Measurements from ENCODE around the gene HOXA13.

The HOXA13 gene

GRCh38 chr7:27203964-27204594, 4.2 kb upstream of the HOXA13 start:
- H3K27me3 Mint-ChIP-seq, result peaks cover 92% of the 10 kb centered on the region
- H3K36me3 Mint-ChIP-seq (ENCODE audit: low read depth), result no peaks in the 10 kb centered on the region
- H3K4me1 Mint-ChIP-seq (ENCODE audit: low read depth), result peaks cover 45% of the 10 kb centered on the region
- H3K27ac Mint-ChIP-seq, result no peak overlapping the region
- H3K4me3 Mint-ChIP-seq, result no peak overlapping the region
- no peaks in the 10 kb centered on the region for H3K9me3 Mint-ChIP-seq

- Mint-ChIP-seq H3K9me3 (no peaks in the 10 kb centered on the region), H3K36me3 (ENCODE audit: low read depth) (no peaks in the 10 kb centered on the region), H3K4me3 (no peak overlapping the region)
These were observed 3.6 kb upstream of the HOXA13 start for GRCh38 chr7:27203365-27203953.

GRCh38 chr7:27202862-27203134, 2.9 kb upstream of the HOXA13 start:
- H3K36me3 Mint-ChIP-seq (ENCODE audit: low read depth), result no peaks in the 10 kb centered on the region
- peak overlapping the region; percentile 9 for H3K4me3 Mint-ChIP-seq
- H3K27ac Mint-ChIP-seq, result no peak overlapping the region
- H3K9me3 Mint-ChIP-seq, result no peaks in the 10 kb centered on the region
- H3K27me3 Mint-ChIP-seq, result peaks cover 92% of the 10 kb centered on the region
- H3K4me1 Mint-ChIP-seq (ENCODE audit: low read depth), result peaks cover 55% of the 10 kb centered on the region

More at GRCh38 chr7:27203365-27203953, 3.6 kb upstream of the HOXA13 start:
- H3K27ac Mint-ChIP-seq, result no peak overlapping the region
- peaks cover 92% of the 10 kb centered on the region for H3K27me3 Mint-ChIP-seq
- peaks cover 49% of the 10 kb centered on the region for H3K4me1 Mint-ChIP-seq (ENCODE audit: low read depth)

- Mint-ChIP-seq H3K27ac (no peak overlapping the region), H3K36me3 (ENCODE audit: low read depth) (no peaks in the 10 kb centered on the region), H3K27me3 (peaks cover 92% of the 10 kb centered on the region)
These were observed 2.3 kb upstream of the HOXA13 start for GRCh38 chr7:27202018-27202861.

GRCh38 chr7:27201580-27202017, 1.7 kb upstream of the HOXA13 start:
- no peaks in the 10 kb centered on the region for H3K36me3 Mint-ChIP-seq (ENCODE audit: low read depth)
- H3K27ac Mint-ChIP-seq, result no peak overlapping the region
- H3K4me3 Mint-ChIP-seq, result peak overlapping the region; percentile 12
- peaks cover 92% of the 10 kb centered on the region for H3K27me3 Mint-ChIP-seq
- no peaks in the 10 kb centered on the region for H3K9me3 Mint-ChIP-seq
- H3K4me1 Mint-ChIP-seq (ENCODE audit: low read depth), result peaks cover 55% of the 10 kb centered on the region

More at GRCh38 chr7:27202018-27202861, 2.3 kb upstream of the HOXA13 start:
- Mint-ChIP-seq H3K4me3 (no peak overlapping the region), H3K9me3 (no peaks in the 10 kb centered on the region), H3K4me1 (ENCODE audit: low read depth) (peaks cover 55% of the 10 kb centered on the region)

- Mint-ChIP-seq H3K4me3 (peak overlapping the region; percentile 58), H3K27me3 (peaks cover 91% of the 10 kb centered on the region), H3K36me3 (ENCODE audit: low read depth) (no peaks in the 10 kb centered on the region), H3K27ac (peak overlapping the region; percentile 67), H3K9me3 (no peaks in the 10 kb centered on the region), H3K4me1 (ENCODE audit: low read depth) (peaks cover 54% of the 10 kb centered on the region)
These were observed 1.1 kb upstream of the HOXA13 start for GRCh38 chr7:27200761-27201579.

- no peak overlapping the region for H3K27ac Mint-ChIP-seq
- H3K4me1 Mint-ChIP-seq (ENCODE audit: low read depth), result peaks cover 39% of the 10 kb centered on the region
These were observed 755 bp downstream of the HOXA13 start for GRCh38 chr7:27198871-27199801.

GRCh38 chr7:27198138-27198841, 1.6 kb downstream of the HOXA13 start:
- Mint-ChIP-seq H3K27ac (no peak overlapping the region), H3K4me1 (ENCODE audit: low read depth) (peaks cover 42% of the 10 kb centered on the region), H3K9me3 (no peaks in the 10 kb centered on the region), H3K4me3 (no peak overlapping the region), H3K27me3 (peaks cover 91% of the 10 kb centered on the region), H3K36me3 (ENCODE audit: low read depth) (no peaks in the 10 kb centered on the region)

More at GRCh38 chr7:27198871-27199801, 755 bp downstream of the HOXA13 start:
- Mint-ChIP-seq H3K27me3 (peaks cover 91% of the 10 kb centered on the region), H3K36me3 (ENCODE audit: low read depth) (no peaks in the 10 kb centered on the region), H3K9me3 (no peaks in the 10 kb centered on the region), H3K4me3 (peak overlapping the region; percentile 20)

GRCh38 chr7:27197137-27198042, 2.5 kb downstream of the HOXA13 start:
- Mint-ChIP-seq H3K4me1 (ENCODE audit: low read depth) (peaks cover 43% of the 10 kb centered on the region), H3K36me3 (ENCODE audit: low read depth) (no peaks in the 10 kb centered on the region), H3K9me3 (no peaks in the 10 kb centered on the region), H3K27ac (no peak overlapping the region), H3K4me3 (no peak overlapping the region), H3K27me3 (peaks cover 87% of the 10 kb centered on the region)

- peaks cover 87% of the 10 kb centered on the region for H3K27me3 Mint-ChIP-seq
- peaks cover 41% of the 10 kb centered on the region for H3K4me1 Mint-ChIP-seq (ENCODE audit: low read depth)
- no peaks in the 10 kb centered on the region for H3K36me3 Mint-ChIP-seq (ENCODE audit: low read depth)
- no peaks in the 10 kb centered on the region for H3K9me3 Mint-ChIP-seq
- no peak overlapping the region for H3K27ac Mint-ChIP-seq
- H3K4me3 Mint-ChIP-seq, result no peak overlapping the region
These were observed 3.6 kb downstream of the HOXA13 start for GRCh38 chr7:27196287-27196767.

GRCh38 chr7:27194686-27195379, 5.1 kb downstream of the HOXA13 start:
- H3K27ac Mint-ChIP-seq, result no peak overlapping the region
- H3K9me3 Mint-ChIP-seq, result no peaks in the 10 kb centered on the region
- H3K36me3 Mint-ChIP-seq (ENCODE audit: low read depth), result no peaks in the 10 kb centered on the region
- peaks cover 90% of the 10 kb centered on the region for H3K27me3 Mint-ChIP-seq
- H3K4me1 Mint-ChIP-seq (ENCODE audit: low read depth), result peaks cover 29% of the 10 kb centered on the region
- no peak overlapping the region for H3K4me3 Mint-ChIP-seq

GRCh38 chr7:27194002-27194352, 5.9 kb downstream of the HOXA13 start:
- H3K9me3 Mint-ChIP-seq, result no peaks in the 10 kb centered on the region
- no peak overlapping the region for H3K4me3 Mint-ChIP-seq
- peaks cover 93% of the 10 kb centered on the region for H3K27me3 Mint-ChIP-seq
- no peaks in the 10 kb centered on the region for H3K36me3 Mint-ChIP-seq (ENCODE audit: low read depth)
- H3K4me1 Mint-ChIP-seq (ENCODE audit: low read depth), result peaks cover 28% of the 10 kb centered on the region
- H3K27ac Mint-ChIP-seq, result no peak overlapping the region

Data from stimulated activated naive CD8-positive, alpha-beta T cell treated with anti-CD3 and anti-CD28 coated beads, Interleukin-15, Interleukin-2, amounts not matched to agents 100 ng/mL and 50 ng/mL, for 24 hours (primary cell).